ENCODE measurements around the gene ATXN1L.

DNA sequence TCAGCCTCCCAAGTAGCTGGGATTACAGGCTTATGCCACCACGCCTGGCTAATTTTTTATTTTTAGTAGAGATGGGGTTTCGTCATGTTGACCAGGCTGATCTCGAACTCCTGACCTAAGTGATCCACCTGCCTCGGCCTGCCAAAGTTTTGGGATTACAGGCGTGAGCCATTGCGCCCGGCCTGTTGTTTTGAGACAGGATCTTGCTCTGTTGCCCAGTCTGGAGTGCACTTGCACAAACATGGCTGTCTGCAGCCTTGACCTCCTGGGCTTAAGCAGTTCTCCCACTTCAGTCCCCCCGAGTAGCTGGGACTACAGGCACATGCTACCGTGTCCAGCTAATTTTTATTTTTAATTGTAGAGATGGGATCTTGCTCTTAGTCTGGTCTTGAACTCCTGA is 58.5 kb downstream of the ATXN1L start:
- TF ChIP-seq CTCF (conservative IDR thresholded peaks at IDR 0.05; ENCODE audit: low read length) (no peak), EZH2phosphoT487 (IDR thresholded peaks at IDR 0.05; ENCODE audit: borderline replicate concordance) (no peak)
